OCI-LY7 (cell line): ENCODE results near the gene TMEM200A.

Experiments used
- EZH2phosphoT487 ChIP-seq: fragments of 200-600 bp; sonication (generic); IDR thresholded peaks from 2 replicates; pipeline ENCODE4 v1.6.1; 2018; ENCODE audit warnings: low read depth, borderline replicate concordance, mild to moderate bottlenecking, mixed run types, antibody characterized with exemption, low read length, moderate library complexity, mixed read lengths
- TF ChIP-seq, protein P1 (sequence below): fragments of 200-600 bp; sonication (generic); conservative IDR thresholded peaks from 2 replicates; pipeline ENCODE4 v1.5.1; 2014; ENCODE audit warnings: mild to moderate bottlenecking, antibody characterized with exemption, low read length, moderate library complexity, mixed read lengths

DNA sequence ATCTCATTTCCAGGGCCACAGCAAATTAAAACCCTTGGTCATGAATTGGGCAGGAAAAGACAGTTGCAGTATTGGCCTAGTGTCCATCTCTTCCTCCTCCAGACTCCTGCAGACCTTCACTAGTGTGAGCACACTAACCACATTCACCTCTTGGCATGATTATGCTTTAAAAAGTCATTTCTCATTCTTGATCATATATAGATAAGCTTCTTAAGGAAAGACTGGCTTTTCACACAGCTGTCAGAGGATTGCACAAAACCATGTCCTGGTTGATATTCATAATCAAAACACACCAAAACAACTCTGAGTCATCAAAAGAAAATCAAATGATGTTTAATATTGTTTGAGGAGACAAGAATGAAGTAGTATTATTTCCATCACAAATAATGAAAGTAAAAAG is 52.1 kb downstream of the TMEM200A start:
- TF ChIP-seq, protein P1, sequence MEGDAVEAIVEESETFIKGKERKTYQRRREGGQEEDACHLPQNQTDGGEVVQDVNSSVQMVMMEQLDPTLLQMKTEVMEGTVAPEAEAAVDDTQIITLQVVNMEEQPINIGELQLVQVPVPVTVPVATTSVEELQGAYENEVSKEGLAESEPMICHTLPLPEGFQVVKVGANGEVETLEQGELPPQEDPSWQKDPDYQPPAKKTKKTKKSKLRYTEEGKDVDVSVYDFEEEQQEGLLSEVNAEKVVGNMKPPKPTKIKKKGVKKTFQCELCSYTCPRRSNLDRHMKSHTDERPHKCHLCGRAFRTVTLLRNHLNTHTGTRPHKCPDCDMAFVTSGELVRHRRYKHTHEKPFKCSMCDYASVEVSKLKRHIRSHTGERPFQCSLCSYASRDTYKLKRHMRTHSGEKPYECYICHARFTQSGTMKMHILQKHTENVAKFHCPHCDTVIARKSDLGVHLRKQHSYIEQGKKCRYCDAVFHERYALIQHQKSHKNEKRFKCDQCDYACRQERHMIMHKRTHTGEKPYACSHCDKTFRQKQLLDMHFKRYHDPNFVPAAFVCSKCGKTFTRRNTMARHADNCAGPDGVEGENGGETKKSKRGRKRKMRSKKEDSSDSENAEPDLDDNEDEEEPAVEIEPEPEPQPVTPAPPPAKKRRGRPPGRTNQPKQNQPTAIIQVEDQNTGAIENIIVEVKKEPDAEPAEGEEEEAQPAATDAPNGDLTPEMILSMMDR: no peak
- TF ChIP-seq EZH2phosphoT487: no peak
